Activated T-cell treated with anti-CD3 and anti-CD28 coated beads, Interleukin-2, amount 50 U/mL, for 48 hours (primary cell): ENCODE results near the gene INPPL1.
"Not testable (repeated sequence)": the region's sequence is repeated elsewhere in the genome, so short reads cannot be mapped to it uniquely, and the experiment has no call there.

Source experiments
- DNase-seq, 2 experiments: peaks; one replicate each; pipeline ENCODE4 v3.0.0-alpha.2; 2020

INPPL1 gene, protein sequence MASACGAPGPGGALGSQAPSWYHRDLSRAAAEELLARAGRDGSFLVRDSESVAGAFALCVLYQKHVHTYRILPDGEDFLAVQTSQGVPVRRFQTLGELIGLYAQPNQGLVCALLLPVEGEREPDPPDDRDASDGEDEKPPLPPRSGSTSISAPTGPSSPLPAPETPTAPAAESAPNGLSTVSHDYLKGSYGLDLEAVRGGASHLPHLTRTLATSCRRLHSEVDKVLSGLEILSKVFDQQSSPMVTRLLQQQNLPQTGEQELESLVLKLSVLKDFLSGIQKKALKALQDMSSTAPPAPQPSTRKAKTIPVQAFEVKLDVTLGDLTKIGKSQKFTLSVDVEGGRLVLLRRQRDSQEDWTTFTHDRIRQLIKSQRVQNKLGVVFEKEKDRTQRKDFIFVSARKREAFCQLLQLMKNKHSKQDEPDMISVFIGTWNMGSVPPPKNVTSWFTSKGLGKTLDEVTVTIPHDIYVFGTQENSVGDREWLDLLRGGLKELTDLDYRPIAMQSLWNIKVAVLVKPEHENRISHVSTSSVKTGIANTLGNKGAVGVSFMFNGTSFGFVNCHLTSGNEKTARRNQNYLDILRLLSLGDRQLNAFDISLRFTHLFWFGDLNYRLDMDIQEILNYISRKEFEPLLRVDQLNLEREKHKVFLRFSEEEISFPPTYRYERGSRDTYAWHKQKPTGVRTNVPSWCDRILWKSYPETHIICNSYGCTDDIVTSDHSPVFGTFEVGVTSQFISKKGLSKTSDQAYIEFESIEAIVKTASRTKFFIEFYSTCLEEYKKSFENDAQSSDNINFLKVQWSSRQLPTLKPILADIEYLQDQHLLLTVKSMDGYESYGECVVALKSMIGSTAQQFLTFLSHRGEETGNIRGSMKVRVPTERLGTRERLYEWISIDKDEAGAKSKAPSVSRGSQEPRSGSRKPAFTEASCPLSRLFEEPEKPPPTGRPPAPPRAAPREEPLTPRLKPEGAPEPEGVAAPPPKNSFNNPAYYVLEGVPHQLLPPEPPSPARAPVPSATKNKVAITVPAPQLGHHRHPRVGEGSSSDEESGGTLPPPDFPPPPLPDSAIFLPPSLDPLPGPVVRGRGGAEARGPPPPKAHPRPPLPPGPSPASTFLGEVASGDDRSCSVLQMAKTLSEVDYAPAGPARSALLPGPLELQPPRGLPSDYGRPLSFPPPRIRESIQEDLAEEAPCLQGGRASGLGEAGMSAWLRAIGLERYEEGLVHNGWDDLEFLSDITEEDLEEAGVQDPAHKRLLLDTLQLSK

DNA sequence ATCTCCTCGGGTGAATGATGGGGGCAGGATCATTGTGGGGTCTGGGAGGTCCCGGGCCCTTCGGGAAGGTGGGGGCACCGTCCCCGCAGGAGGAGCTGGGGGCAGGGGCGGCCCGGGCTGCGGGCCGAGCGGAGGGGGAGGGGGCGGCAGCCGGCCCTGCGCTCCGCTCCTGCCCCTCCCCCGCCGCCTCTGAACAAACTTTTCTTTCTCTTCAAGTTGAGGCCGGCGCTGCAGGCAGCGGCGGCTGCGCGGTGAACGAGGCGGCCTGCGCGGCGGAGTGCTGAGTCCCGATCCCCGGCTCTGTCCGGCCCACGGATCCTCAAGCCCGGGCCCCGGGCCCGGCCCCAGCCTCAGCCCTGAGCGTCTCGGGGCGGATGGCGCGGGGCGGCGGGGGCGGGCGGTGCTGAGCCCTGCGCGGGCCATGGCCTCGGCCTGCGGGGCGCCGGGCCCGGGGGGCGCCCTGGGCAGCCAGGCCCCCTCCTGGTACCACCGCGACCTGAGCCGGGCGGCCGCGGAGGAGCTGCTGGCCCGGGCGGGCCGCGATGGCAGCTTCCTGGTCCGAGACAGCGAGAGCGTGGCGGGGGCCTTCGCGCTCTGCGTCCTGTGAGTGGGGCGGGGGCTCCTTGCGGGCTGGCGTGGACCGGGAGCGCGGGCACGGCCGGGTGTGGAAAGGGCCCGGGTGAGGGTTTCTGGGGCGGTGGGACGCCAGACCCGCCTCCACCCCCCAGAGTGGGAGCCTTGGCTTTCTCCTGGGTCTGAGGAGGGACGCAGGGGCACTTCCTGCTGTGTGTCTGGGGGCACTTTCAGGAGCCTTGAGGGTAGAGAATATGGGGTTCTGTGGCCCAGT, at the start of gene INPPL1:
Gene INPPL1, plus strand, starts transcription at position 204 of the 847 bp plus-strand sequence. Its CDS starts 218 bp downstream, at position 422.
- DNase-seq = peak; percentile 54 to 62

DNA sequence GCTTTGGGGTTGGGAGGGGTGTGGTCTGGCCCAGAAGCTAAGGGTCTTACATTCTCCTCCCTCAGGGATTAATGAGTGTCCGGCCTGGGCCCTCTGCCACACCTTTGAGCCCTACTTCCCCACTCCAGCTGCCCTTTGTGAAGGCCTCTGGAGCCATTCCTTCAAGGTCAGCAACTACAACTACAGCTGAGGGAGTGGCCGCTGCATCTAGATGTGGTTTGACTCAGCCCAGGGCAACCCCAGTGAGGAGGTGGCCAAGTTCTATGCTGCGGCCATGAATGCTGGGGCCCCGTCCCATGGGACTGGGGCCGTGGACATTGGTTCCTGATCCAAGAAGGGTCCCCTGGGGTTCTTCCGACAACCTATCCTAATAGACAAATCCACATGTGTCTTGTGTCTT, 46.9 kb upstream of the INPPL1 start:
- no peak for DNase-seq

DNA sequence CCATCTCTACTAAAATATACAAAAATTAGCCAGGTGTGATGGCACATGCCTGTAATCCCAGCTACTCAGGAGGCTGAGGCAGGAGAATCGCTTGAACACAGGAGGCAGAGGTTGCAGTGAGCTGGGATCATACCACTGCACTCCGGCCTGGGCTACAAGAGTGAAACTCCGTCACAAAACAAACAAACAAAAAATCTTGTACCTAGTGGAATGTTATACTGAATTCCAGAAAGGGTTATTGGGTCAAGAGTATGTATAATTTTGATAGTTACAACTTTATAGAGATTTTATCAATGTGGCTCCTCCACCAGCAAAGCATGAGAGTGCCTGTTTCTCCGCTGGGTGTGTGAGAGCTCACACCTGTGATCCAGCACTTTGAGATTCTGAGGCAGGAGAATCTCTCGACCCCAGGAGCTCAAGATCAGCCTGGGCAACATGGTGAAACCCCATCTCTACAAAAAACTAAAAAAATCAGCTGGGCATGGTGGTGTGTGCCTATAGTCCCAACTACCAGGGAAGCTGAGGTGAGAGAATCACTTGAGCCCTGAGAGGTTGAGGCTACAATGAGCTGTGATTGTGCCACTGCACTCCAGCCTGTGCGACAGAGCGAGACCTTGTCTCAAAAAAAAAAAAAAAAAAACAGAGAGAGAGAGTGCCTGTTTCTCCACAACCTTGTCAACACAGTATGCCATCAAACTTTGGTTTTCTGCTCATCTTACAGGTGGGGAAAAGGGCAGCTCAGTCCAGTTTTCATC, 45.3 kb upstream of the INPPL1 start:
- DNase-seq = no peak

DNA sequence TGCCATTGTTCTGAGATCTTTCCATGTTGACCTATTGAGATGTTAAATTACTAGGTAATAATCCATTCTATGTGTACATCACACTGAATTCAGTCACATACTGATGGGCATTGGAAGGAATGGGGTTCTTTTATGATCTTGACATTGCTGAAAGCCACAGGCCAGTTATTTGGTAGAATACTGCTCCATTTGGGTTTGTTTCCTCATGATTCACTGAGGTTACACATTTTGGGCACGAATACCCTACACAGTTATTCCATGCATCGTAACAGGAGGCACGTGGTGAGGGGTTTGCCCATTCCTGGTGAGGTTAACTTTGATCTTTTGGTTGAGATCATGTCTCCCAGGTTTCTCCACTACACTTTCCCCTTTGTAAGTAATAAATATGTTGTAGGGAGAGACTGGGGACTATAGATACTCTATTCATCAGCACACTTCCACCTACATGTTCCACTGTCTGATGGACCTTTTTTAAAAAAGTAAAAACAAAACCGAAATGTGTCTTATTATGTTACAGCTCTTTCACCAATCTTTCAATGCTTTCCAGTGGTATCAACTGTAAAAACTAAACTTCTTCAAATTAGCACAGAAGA, 44.7 kb upstream of the INPPL1 start:
- DNase-seq = no peak

DNA sequence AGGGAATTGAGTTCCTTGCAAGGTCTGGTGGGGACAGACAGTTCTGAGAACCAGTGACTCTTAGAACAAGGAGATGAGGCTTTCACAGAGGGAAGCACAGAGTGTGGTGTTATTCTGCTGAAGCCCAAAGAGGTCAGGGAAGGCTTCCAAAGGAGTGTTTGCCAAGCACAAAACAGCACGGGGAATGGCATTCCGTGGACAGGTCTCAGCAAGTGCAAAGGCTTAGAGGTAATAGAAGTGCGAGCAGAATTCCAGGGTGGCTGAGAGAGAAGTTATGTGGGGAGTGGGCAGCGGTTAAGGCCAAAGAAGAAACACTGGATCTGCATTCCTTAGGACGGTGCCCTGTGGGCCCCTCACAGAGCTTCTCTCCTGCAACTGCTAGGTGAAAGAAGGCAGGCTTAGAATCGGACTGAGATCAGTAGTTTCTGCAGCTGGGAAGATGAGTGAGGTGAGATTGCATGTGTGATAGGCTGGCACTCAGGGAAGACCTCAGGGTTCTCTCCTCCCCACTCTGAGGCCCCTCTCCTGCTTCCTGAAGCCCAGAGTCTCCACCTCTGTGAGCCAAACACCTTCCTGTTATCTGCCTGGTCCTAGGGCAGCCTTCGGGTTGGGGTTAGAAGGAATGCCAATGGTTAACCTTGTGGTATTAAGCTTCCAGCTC, 43.5 kb upstream of the INPPL1 start:
- DNase-seq = not testable (repeated sequence)

DNA sequence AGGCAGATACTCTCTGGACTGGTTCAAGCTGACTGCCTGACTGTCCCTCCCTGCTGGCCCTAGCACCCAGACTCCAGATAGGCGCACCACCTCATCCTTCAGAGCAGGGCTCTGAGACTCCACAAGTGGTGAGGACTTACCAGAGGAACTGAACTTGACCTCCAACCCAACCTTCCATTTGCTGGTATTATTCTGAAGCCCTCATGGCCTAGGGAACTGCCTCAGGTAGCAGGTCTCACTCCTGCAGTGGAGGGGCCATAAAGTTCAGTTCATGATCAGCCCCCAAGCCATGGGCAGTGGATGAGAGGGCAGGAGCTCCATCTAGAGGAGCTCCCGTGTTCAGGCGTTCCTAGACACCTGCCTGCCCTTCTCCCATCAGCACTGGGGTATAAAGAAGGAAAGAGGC, 43.0 kb upstream of the INPPL1 start:
- peak in 1 of 2 experiments; percentile 18 for DNase-seq

DNA sequence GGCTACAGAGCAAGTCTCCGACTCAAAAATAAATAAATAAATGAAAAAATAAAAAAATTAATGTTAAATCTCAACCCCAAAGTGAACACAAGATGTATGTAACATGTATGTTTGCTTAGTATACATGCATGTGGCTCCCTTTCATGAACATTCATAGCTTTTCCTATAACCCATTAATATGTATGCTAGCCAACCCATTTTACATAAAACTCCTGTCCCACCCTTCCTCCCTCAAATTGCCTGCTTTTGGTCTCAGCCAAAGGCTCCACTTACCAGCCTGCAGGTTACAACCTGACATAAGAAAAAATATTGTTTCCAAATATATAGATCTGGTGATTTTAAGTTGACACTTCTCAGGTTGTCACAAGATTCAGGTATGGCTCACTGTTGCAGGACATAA, 36.3 kb upstream of the INPPL1 start:
- no peak for DNase-seq

DNA sequence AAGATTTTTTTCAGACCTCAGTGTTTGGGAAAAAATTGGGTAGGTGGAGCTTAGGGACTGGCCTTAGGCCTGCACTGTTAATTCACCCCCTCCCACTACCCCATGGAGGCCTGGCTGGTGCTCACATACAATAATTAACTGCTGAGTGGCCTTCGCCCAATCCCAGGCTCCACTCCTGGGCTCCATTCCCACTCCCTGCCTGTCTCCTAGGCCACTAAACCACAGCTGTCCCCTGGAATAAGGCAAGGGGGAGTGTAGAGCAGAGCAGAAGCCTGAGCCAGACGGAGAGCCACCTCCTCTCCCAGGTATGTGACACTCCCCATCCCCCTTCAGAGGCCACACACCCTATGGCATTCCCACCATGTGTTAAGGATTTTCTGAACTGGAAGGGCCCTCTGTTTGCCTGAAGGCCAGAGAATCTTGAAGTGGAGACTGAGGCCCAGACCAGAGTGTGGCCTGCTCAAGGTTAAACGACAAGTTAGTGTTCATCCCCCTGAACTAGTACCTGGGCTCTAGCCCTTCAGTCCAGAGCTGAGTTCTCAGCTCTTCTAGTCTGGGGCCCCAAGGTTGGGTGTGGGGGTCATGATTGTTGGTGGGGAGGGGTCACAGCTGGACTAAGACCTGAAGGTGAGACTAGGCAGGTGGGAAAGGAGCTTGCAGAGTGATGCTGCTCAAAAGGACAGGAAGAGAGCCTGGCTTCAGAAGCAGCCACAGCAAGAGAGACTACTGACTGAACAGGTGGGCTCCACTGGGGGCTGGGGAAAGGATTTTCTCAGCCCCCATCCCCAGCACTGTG, 34.9 kb upstream of the INPPL1 start:
- DNase-seq = no peak

DNA sequence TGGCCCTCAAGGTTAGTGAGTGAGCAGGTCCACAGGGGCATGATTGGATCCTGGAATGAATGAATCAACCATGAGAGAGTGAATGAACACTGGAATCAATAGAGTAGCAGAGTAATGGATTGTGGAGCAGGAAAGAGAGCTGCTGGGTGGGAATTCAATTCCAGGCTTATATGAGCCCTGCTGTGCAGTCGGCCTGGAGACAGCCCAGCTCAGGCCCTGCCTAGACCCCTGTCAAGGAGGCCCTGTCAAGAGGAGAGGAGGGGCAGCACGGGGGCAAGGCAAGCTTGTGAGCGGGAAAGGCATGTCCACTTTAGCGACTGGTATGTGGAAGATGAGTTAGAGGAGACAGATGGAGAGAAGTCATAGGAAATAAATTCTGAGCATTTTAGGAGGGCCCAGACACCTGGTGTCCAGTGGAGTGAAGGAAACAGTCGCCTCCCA, 33.9 kb upstream of the INPPL1 start:
- no peak for DNase-seq

DNA sequence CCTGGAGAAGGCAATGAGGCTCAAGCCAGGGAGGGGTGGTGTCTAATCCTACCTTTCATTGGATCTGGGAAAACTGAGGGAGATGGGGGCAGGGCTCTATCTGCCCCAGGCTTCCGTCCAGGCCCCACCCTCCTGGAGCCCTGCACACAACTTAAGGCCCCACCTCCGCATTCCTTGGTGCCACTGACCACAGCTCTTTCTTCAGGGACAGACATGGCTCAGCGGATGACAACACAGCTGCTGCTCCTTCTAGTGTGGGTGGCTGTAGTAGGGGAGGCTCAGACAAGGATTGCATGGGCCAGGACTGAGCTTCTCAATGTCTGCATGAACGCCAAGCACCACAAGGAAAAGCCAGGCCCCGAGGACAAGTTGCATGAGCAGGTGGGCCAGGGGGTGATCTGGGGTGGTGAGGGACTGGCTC, 32.6 kb upstream of the INPPL1 start, which contains the start of gene FOLR1:
Gene FOLR1, plus strand, starts transcription at position 180 of the 421 bp plus-strand sequence. Its CDS starts 34 bp downstream, at position 214.
- no peak for DNase-seq

DNA sequence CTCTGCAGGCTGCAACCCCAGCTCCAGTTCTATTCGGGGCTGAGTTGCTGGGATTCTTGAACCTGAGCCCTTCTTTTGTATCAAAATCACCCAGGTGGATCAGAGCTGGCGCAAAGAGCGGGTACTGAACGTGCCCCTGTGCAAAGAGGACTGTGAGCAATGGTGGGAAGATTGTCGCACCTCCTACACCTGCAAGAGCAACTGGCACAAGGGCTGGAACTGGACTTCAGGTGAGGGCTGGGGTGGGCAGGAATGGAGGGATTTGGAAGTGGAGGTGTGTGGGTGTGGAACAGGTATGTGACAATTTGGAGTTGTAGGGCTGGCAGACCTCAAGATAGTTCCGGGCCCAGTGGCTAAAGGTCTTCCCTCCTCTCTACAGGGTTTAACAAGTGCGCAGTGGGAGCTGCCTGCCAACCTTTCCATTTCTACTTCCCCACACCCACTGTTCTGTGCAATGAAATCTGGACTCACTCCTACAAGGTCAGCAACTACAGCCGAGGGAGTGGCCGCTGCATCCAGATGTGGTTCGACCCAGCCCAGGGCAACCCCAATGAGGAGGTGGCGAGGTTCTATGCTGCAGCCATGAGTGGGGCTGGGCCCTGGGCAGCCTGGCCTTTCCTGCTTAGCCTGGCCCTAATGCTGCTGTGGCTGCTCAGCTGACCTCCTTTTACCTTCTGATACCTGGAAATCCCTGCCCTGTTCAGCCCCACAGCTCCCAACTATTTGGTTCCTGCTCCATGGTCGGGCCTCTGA, 28.9 kb upstream of the INPPL1 start:
- DNase-seq = no peak

DNA sequence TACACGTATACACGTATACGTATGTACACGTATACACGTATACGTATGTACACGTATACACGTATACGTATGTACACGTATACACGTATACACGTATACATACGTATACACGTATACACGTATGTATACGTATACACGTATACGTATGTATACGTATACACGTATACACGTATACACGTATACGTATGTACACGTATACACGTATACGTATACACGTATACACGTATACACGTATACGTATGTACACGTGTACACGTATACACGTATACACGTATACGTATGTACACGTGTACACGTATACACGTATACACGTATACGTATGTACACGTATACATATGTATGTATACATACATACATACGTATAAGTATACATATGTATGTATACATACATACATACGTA, 23.1 kb upstream of the INPPL1 start:
- not testable (repeated sequence) for DNase-seq

DNA sequence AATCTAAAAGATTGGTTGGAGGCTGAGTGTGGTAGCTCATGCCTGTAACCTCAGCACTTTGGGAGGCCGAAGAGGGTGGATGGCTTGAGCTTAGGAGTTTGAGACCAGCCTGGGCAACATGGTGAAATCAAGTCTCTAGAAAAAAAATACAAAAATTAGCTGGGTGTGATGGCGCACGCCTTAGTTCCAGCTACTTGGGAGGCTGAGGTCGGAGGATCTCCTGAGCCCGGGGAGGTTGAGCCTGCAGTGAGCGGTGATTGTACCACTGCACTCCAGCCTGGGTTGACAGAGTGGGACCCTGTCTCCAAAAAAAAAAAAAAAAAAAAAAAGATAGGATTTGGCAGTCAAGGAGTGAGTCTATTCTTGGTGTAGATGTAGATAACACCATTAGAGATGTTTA, 22.0 kb upstream of the INPPL1 start:
- DNase-seq = no peak

DNA sequence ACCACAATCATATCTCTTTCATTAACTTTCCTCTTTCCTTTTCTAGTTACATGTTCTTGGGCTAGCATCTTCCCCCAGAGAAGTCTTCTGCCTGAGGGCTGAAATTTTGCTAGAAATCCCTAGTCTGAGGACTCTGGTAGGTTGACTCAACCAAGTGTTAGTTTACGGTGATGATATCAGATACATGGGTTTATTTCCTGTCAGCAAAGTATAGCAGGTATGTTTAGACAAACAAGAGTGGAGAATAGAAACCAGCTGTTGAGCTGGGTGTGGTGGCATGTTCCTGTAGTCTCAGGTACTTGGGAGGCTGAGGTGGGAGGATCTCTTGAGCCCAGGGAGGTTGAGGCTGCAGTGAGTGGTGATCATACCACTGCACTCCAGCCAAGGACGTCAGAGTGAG, 21.4 kb upstream of the INPPL1 start:
- DNase-seq = no peak

DNA sequence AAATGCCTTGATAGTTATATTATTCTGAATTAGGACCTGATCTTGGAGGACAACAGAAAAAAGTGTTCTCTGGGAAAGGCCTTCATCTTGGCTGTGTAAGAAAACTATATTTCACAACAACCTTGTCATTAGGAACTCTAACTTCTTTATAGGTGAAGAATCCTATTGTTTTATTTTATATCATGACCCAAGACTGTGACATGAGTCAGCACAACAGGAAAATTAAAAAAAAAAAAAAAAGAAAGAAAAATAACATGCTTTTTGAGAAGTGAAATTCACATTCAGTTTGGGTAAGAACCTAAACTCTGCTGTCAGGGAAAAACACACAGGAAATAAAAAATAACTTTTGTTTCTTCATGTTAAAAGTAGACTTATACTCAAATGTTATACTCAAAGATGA, 19.7 kb upstream of the INPPL1 start:
- no peak for DNase-seq

DNA sequence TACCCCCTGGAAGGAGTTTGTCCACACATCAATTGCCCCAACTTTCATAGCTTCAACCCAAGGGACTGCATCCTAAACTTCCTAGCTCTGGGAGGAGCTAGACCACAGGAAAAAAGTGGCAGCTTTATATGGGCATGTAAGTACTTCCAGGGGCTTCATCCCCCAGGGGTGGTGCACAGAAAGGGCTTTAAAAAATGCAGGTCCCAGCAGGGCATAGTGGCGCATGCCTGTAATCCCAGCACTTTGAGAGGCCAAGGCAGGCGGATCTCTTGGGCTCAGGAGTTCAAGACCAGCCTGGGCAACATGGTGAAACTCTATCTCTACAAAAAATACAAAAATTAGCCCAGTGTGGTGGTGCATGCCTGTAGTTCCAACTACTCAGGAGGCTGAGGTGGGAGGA, 17.8 kb upstream of the INPPL1 start:
- DNase-seq = not testable (repeated sequence)

DNA sequence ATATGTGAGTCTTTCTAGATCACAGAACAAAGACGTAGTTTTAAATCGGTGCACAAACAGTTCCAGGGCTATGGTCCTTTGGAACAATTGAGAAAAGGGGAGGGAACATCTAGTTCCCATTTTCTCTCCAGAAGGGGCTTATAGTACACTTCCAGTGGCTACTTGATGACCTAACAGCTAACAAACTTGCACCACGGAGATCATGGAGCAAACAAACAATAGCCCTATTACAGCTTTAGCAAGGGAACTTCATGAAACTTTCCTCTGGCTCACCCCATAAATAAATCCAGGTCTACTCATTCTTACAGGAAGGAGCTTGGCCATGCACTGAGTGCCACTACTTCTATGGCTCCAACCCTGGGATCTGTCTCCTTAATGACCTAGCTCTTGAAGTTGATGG, 16.3 kb upstream of the INPPL1 start:
- no peak for DNase-seq

DNA sequence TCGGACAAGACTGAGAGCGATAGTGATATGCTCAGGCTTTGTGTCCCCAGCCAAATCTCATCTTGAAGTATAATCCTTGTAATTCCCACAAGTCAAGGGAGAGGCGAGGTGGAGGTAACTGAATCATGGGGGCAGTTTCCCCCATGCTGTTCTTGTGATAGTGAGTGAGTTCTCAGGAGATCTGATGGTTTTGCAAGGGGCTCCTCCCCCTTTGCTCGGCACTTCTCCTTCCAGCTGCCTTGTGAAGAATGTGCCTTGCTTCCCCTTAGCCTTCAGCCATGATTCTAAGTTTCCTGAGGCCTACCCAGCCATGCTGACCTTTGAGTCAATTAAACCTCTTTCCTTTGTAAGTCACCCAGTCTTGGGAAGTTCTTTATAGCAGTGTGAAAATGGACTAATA, 15.5 kb upstream of the INPPL1 start:
- DNase-seq = no peak

DNA sequence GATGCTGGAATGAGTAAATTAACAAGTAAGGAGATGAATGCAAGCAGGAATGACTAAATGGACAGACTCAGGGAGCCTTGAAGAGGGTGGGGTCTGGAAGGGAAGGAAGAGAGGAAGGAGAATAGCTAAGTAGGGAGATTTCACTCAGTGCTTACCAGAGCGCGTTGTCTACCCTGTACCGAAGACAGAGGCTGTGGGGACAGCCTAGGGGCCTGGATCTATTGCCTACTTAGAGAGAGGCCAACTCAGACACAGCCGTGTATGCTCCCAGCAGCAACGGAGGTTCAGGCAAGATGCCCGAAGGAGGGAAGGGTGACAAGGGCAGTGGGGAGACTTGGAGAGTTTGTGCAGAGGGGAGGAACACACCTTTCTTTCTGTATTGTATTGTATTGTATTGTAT, 7.9 kb upstream of the INPPL1 start, which contains the start of gene FOLR2:
Gene FOLR2, plus strand, starts transcription at position 157 of the 400 bp plus-strand sequence. CDS start 1,791 bp downstream, outside the sequence.
- no peak for DNase-seq
